ENCODE measurements around the gene LRRC8C. TPM values are rescaled to one million over a fixed set of nuclear protein-coding genes. Genes with fewer than 3 reads are reported as not detected.

Gene LRRC8C
- total RNA-seq, 1 donor from 2014 or later: 3.3 TPM

DNA sequence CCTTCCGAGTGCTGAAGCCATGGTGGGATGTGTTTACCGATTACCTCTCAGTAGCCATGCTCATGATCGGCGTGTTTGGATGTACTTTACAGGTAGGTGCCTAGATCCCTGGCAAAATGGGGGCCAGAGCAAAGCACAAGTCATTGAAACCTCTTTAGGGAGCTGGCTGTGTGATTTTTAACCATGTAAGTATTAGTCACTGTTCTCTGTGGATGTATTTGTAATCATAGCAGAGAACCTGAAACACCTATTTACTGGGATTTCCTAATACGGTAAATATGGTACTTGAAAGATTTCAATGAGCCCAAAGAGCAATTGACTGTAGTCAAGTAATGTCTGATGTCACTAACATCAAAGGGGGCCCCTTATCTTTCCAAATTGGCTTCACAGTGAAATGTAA is 53.6 kb downstream of the LRRC8C start:
- TF ChIP-seq, protein P1, sequence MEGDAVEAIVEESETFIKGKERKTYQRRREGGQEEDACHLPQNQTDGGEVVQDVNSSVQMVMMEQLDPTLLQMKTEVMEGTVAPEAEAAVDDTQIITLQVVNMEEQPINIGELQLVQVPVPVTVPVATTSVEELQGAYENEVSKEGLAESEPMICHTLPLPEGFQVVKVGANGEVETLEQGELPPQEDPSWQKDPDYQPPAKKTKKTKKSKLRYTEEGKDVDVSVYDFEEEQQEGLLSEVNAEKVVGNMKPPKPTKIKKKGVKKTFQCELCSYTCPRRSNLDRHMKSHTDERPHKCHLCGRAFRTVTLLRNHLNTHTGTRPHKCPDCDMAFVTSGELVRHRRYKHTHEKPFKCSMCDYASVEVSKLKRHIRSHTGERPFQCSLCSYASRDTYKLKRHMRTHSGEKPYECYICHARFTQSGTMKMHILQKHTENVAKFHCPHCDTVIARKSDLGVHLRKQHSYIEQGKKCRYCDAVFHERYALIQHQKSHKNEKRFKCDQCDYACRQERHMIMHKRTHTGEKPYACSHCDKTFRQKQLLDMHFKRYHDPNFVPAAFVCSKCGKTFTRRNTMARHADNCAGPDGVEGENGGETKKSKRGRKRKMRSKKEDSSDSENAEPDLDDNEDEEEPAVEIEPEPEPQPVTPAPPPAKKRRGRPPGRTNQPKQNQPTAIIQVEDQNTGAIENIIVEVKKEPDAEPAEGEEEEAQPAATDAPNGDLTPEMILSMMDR (IDR thresholded peaks at IDR 0.05; ENCODE audit: unreplicated experiment): no peak
- H3K9me3 Mint-ChIP-seq (ENCODE audit: low read depth): peaks cover 3% of the 10 kb centered on the region
- H3K36me3 Mint-ChIP-seq (ENCODE audit: insufficient read depth): peaks cover 6% of the 10 kb centered on the region
- H3K27me3 Mint-ChIP-seq: no peaks in the 10 kb centered on the region
- DNase-seq (ENCODE audit: low spot score, unreplicated experiment): no peak
- no peak overlapping the region for H3K4me3 Mint-ChIP-seq (ENCODE audit: low read depth)
- peaks cover 17% of the 10 kb centered on the region for H3K4me1 Mint-ChIP-seq (ENCODE audit: low read depth)
- no peak overlapping the region for H3K27ac Mint-ChIP-seq

DNA sequence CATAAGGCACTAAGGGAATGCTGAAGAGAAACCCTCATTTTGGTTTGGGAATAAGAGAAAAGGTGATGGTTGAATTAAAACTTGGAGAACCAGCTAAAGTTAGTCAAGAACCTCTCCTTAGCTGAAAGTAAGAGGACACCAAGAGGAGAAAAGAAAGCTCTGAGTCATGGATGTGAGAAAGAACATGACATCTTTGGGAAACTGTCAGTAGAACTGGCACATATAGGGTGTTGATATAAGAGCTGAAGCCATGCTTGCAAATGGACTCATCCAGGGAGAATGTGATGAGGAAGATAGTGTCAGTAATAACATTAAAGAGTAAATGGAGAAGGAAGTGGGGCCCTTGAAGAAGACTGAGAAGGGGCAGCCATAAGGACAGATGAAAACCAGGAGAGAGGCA is 54.3 kb downstream of the LRRC8C start:
- Mint-ChIP-seq H3K27me3 (no peaks in the 10 kb centered on the region), H3K4me3 (ENCODE audit: low read depth) (no peak overlapping the region)
- TF ChIP-seq, protein P1 (IDR thresholded peaks at IDR 0.05; ENCODE audit: unreplicated experiment): no peak

DNA sequence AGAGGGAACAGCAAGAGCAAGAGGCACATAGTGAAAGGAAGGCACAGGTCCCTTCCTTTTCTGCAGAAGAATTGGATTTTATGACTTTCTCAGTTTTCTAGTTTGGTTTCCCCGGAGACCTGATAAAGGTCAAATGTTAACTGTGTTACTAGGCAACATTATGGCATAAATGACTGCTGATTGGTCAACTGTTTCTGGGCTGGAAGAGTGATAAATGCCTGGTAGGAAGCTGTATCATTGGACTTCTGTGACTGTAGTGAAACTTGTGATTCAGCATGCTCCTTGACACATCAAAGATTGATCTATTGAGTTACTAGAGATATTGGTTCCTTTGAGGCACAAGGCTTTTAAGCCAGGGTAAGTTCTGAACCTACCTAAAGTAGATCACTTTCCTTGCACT is 55.7 kb downstream of the LRRC8C start:
- Mint-ChIP-seq H3K4me1 (ENCODE audit: low read depth) (peaks cover 17% of the 10 kb centered on the region), H3K27me3 (no peaks in the 10 kb centered on the region), H3K9me3 (ENCODE audit: low read depth) (peaks cover 3% of the 10 kb centered on the region), H3K4me3 (ENCODE audit: low read depth) (no peak overlapping the region), H3K27ac (peak overlapping the region; percentile 20), H3K36me3 (ENCODE audit: insufficient read depth) (peaks cover 6% of the 10 kb centered on the region)
- no peak for DNase-seq (ENCODE audit: low spot score, unreplicated experiment)
- TF ChIP-seq, protein P1 (IDR thresholded peaks at IDR 0.05; ENCODE audit: unreplicated experiment): no peak

More for the DNA sequence above, 54.3 kb downstream of the LRRC8C start:
- Mint-ChIP-seq H3K4me1 (ENCODE audit: low read depth) (peaks cover 17% of the 10 kb centered on the region), H3K36me3 (ENCODE audit: insufficient read depth) (peaks cover 6% of the 10 kb centered on the region), H3K9me3 (ENCODE audit: low read depth) (peaks cover 3% of the 10 kb centered on the region), H3K27ac (no peak overlapping the region)
- DNase-seq (ENCODE audit: low spot score, unreplicated experiment): no peak

DNA sequence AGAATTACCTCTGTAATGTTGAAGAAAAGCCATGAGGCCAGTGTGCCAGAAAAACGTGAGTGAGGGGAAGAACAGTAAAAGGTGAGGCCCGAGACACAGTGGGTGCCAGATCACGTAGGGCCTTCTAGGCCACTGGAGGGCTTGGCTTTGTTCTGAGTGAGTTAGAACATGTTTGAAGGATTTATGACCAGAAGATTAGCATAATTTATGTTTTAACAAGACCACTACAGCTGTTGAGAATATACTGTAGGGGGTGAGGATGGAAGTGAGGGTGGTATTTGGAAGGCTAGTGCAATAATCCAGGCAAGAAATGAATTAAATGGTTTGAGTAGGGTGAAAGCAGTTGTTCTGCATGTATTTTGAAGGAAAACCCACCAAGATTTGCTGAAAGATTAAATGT is 56.3 kb downstream of the LRRC8C start:
- H3K4me1 Mint-ChIP-seq (ENCODE audit: low read depth): peaks cover 17% of the 10 kb centered on the region
- DNase-seq (ENCODE audit: low spot score, unreplicated experiment): no peak
- TF ChIP-seq, protein P1 (IDR thresholded peaks at IDR 0.05; ENCODE audit: unreplicated experiment): no peak
- H3K4me3 Mint-ChIP-seq (ENCODE audit: low read depth): no peak overlapping the region
- no peaks in the 10 kb centered on the region for H3K27me3 Mint-ChIP-seq
- H3K27ac Mint-ChIP-seq: no peak overlapping the region
- H3K36me3 Mint-ChIP-seq (ENCODE audit: insufficient read depth): peaks cover 6% of the 10 kb centered on the region
- H3K9me3 Mint-ChIP-seq (ENCODE audit: low read depth): peaks cover 3% of the 10 kb centered on the region

DNA sequence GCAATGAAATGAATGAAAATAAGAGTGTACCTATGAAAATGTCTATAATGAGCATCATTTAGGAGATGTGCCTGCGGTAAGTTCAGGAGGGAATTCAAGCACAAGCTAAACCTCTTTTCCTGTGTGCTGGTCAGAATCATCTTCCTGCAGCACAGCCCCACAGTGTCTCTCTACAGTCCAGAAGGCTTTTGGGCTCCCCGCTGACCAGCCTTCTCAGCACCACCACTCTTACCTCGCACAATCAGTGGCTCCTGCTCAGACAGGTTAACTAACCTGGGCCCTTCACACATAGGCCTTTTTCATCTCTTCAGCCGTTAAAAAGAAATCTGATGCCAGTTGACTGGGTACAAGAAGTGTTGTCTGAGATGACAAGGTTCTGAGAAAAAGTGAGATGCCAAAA is 57.7 kb downstream of the LRRC8C start:
- Mint-ChIP-seq H3K9me3 (ENCODE audit: low read depth) (no peaks in the 10 kb centered on the region), H3K27ac (no peak overlapping the region), H3K4me3 (ENCODE audit: low read depth) (no peak overlapping the region), H3K27me3 (no peaks in the 10 kb centered on the region), H3K36me3 (ENCODE audit: insufficient read depth) (peaks cover 4% of the 10 kb centered on the region), H3K4me1 (ENCODE audit: low read depth) (peaks cover 14% of the 10 kb centered on the region)
- no peak for DNase-seq (ENCODE audit: low spot score, unreplicated experiment)
- TF ChIP-seq, protein P1 (IDR thresholded peaks at IDR 0.05; ENCODE audit: unreplicated experiment): no peak

All from progenitor cell of endocrine pancreas (in vitro differentiated cells).